Measurements from ENCODE around the gene TNFRSF4.

DNA sequence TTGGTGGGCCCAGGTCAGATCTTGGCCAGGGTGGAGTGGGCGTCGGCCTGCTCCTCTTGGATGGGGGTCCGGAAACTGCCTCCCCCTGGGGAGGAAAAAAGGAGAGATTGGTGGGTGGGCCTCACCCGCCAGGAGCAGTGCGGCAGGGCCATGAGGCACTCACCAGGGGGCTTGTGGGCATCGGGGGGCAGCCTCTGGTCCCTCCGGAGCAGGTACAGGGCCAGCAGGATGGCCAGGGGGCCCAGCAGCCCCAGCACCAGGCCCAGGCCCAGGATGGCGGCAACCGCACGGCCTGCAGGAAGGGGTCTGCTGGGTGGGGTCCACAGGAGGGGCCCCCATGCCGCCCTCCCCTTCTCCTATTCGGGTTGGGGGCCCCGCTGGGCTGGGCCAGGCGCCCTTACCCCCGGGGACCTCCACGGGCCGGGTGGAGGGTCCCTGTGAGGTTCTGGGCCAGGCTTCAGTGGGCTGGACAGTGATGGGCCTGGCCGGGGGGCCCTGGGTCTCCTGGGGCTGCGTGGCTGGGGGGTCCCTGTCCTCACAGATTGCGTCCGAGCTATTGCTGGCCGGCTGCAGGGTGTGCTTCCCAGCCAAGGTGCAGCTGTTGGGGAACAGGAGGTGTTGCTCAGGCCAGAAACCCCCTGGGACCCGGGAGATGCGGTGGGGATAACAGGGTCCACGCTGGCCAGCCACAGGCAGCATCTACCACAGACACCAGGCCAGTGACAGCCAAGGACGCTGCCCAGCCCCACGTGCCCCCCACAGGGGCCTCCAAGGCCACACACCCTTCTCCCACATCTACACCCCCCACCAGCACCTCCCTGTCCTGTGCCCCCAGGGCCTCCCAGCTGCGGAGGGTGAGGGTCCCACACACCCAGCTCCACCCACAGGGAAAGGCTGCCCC, 2.2 kb downstream of the TNFRSF4 start:
- TF ChIP-seq, protein P1, sequence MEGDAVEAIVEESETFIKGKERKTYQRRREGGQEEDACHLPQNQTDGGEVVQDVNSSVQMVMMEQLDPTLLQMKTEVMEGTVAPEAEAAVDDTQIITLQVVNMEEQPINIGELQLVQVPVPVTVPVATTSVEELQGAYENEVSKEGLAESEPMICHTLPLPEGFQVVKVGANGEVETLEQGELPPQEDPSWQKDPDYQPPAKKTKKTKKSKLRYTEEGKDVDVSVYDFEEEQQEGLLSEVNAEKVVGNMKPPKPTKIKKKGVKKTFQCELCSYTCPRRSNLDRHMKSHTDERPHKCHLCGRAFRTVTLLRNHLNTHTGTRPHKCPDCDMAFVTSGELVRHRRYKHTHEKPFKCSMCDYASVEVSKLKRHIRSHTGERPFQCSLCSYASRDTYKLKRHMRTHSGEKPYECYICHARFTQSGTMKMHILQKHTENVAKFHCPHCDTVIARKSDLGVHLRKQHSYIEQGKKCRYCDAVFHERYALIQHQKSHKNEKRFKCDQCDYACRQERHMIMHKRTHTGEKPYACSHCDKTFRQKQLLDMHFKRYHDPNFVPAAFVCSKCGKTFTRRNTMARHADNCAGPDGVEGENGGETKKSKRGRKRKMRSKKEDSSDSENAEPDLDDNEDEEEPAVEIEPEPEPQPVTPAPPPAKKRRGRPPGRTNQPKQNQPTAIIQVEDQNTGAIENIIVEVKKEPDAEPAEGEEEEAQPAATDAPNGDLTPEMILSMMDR (conservative IDR thresholded peaks at IDR 0.05 in 1 of 2, IDR thresholded peaks at IDR 0.05 in 1 of 2; ENCODE audit: low read depth in 1 of 2, low read length in 2 of 2) = no peak
- TF ChIP-seq EZH2 (IDR thresholded peaks at IDR 0.05; ENCODE audit: low read length, missing control alignments) = no peak

All from fibroblast of lung (primary cell).